GM19395 (cell line): ENCODE data around the gene DOCK7.
"Not testable (repeated sequence)": the region's sequence is repeated elsewhere in the genome, so short reads cannot be mapped to it uniquely, and the experiment has no call there.

Experiments
- ATAC-seq: cut with Tn5 transposase; IDR thresholded peaks from one replicate; pipeline ENCODE4 v1.9.1; 2021; ENCODE audit warnings: mild to moderate bottlenecking, moderate library complexity; ENCODE audit not compliant: unreplicated experiment

Gene DOCK7

DNA sequence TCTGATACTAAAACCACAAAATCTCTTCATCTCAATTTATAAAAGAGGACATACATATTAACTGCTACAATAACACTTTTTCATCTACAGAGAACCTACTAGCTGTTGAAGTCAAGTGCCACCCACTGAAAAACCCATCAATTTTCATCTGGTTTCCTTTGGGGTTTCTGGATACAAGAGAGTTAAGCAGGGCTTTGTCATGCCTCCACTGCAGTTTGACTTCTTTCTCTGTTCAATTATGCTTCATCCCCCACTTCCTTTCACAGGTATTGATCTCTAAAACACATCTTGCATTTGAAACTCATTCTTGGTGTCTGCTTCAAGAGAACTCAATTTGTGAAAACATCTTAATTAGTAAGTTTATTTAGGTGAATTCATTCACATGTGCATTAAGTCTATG is 151.3 kb downstream of the DOCK7 start:
- ATAC-seq, result no peak

GRCh38 chr1:62530516-62531154 is 157.6 kb downstream of the DOCK7 start:
- no peak for ATAC-seq

DNA sequence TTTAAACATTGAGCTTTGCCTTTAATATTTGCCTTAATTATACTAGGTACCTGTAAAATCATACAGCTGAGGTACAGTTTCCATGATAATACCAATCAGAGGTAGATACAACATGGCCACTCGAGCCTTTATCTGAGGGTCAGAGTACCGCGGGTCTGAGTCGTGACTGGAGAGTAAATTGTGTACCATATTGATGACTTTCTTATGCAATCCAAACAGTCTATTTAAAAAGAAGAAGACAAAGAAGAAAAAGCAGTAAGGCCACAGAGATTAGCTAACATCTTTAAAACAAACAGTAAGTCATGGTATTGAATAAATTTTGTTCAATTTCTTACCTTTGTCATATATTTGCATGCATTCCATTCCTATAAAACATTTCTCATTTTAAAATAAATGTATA is 159.0 kb downstream of the DOCK7 start:
- no peak for ATAC-seq

DNA sequence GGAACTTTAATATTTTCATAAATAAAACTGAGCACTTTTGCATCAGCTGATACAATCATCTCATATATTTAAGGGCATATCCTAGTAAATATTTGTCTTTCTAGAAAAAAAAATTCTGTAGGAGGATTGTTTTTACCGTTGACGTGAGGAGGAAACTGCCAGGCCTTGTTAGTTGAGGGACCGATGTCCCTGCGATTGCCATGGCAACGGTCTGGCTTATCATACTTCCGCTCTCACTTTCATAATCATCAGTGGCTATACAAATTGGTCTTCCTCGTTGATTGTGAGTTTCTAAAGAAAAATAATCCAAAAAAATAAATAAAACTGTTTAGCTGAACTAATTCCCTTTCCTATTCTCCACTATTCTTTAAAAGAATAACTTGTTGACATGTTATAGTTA is 160.2 kb downstream of the DOCK7 start:
- ATAC-seq, result no peak

DNA sequence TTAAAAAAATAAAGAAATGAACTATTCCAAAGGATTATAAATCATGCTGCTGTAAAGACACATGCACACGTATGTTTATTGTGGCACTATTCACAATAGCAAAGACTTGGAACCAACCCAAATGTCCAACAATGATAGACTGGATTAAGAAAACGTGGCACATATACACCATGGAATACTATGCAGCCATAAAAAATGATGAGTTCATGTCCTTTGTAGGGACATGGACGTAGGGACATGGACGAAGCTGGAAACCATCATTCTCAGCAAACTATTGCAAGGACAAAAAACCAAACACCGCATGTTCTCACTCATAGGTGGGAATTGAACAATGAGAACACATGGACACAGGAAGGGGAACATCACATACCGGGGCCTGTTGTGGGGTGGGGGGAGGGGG is 160.8 kb downstream of the DOCK7 start:
- not testable (repeated sequence) for ATAC-seq

GRCh38 chr1:62523860-62524259 is 164.3 kb downstream of the DOCK7 start:
- ATAC-seq, result no peak

DNA sequence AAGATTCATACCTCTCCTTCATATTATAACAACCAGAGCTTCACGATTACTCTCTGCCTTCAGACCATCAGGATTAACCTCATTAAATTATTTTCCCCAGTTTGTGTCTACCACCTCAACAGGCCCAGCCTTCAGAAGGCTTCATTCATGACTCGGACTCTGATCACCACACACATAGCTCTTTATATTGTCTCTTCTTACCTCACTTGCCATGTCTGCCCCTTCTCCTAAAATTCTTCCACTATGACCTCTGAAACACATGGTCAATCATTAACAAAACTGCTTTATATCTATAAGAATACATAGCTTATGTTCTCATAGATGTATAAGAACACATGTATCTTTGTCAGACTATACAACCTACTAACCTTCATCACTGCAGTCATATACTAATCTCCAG is 171.6 kb downstream of the DOCK7 start:
- no peak for ATAC-seq

- no peak for ATAC-seq
Observed at GRCh38 chr1:62514746-62515423, 173.3 kb downstream of the DOCK7 start.

DNA sequence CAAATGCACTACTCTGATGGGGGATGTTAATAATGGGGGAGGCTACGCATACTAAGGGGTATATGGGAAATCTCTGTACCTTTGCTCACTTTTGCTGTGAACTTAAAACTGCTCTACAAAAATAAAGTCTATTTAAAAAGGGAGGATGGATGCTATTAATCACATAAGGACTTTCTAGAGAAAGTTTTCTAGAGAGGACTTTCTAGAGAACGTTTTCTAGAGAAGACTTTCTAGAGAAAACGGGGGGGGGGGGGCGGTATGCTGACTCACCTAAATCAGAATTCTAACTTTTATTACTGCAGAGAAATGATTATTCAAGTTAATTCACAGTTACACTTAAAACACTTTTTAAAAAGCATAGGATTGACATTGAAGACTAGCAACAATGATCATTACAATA is 175.2 kb downstream of the DOCK7 start:
- no peak for ATAC-seq

- no peak for ATAC-seq
Observed at GRCh38 chr1:62509028-62509427, 179.2 kb downstream of the DOCK7 start.

DNA sequence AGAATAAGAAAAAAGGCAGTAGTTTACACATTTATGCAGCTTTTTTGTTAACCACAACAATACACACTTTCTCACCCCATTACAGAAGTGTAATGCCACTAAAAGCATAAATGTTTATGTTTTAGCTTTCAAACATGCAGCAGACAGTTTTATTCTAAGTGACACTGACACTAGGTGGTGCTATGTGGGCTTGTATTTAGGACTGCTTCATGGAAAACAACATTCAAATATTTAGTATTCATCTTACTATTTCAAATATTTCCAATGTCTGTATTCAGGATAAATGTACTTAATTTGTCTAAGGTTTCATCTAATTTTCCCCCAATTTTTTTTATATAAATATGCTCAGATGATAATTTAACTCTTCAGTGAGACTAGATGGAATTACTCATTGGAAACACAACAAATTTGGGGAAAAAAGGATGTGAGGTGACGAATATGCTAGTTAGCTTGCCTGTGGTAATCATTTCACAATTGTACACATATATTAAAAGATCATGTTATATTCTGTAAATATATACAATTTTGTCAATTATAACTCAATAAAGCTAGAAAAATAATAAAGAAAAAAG is 179.9 kb downstream of the DOCK7 start:
- ATAC-seq, result no peak

- ATAC-seq, result no peak
Observed at GRCh38 chr1:62500210-62500609, 188.0 kb downstream of the DOCK7 start.

GRCh38 chr1:62494137-62494536 is 194.0 kb downstream of the DOCK7 start:
- ATAC-seq, result no peak

GRCh38 chr1:62493656-62494055 is 194.5 kb downstream of the DOCK7 start:
- no peak for ATAC-seq

DNA sequence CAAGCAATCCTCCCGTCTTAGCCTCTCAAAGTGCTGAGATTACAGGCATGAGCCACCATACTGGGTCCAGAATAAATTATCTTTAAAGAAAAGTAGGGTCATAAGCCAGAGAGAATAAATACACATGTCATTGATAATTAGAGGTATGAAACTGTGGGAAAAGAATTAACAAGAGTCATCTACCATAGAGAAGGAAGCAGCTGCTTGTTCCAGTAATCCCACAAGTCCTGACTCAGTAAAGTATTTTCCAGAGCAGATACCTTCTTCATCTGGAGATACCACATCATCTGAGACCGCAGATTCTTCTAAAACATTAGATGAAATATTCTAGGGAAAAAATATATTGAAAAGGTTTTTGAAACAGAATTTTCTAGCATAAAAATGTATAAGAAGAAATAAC is 195.7 kb downstream of the DOCK7 start:
- ATAC-seq, result no peak

DNA sequence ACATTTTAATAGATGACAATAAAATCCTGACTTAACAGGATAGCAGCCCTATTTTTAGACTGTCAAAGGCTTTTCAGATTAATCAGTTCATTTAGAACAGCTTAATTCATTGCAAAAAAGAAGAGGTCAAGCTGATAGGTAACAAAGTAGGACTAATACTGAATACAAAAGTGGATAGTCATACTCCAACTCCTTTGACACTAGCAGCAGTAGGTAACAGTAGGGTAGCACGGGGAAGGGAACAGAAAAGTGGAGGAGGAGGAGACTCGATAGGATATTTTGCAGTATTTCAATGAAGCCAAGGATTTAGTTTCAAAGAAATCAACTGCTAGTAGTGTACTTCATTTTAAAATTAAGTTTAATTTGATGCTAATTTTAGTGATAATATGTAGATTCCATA is 200.2 kb downstream of the DOCK7 start:
- ATAC-seq, result no peak

DNA sequence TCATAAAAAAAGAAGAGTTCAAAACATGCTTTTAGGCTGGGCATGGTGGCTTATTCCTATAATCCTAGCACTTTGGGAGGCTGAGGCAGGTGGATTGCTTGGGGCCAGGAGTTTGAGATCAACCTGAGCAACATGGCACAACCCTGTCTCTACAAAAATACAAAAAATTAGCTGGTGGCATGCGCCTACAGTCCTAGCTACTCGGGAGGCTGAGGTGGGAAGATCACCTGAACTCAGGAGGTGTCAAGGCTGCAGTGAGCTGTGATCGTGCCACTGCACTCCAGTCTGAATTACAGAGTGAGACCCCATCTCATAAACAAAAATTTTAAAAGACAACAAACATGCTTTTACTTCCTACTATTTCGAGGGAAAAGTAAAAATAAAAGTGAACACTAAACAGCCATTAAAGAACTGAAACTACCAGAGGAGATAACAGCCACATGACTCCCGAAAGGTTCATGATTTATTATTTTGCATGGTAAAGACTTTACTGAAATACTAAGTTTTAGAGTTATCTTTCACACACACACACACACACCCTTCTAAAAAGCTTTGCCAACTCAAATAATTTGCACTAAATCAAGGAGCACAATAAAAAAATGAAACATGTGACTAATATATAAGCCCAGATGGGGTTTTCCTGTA is 203.2 kb downstream of the DOCK7 start:
- peak; percentile 57 for ATAC-seq

GRCh38 chr1:62481681-62482080 is 206.5 kb downstream of the DOCK7 start:
- no peak for ATAC-seq

DNA sequence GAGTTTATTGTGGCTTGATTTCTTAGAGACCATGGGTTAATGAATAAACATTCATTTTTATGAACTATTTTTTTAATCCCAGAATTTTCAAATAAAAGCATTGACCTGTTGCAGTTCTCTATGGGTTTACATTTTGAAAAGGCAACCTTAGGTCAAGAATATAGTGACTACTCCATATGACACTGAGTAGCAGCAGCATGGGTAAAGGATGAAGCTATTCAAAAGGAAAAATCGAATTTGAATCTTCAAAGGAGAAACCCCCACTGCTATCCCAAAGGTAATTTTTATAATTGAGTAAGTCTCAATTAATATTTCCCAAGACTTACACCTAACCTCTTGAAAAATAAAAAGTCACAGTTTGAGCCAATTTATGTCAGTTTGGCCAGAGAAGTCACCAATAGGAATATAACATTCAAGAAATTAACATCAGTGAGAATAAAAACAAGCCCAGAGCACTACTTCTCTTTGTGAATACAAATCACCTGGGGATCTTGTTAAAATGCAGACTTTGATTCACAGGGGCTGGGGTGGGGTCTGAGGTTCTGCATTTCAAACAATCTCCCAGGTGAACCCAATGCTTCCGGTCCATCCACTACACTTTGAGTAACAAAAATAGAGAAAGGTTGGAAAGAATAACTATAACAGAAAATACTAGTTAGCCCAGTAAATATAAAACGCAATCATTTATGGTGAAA is 211.5 kb downstream of the DOCK7 start:
- no peak for ATAC-seq

GRCh38 chr1:62467092-62467491 is 221.1 kb downstream of the DOCK7 start:
- no peak for ATAC-seq

DNA sequence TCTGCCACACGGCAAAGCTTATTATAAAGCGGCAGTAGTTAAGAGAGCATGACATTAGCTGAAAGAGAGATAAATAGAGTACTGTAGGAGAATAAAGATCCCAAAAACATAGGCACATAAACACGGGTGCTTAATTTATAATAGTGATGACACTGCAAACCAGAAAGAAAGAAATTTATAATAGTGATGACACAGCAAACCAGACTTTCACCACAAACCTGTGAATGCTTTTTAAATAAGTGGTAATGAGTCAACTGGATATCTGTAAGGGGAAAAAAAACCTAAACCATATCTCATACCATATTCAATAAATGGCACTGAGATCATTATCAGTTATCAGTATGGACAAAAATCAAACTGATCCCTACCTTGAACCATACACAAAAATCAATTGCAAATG is 225.8 kb downstream of the DOCK7 start:
- no peak for ATAC-seq
